HG03342 (cell line): ENCODE data around the gene YARS1.

Experiments
- ATAC-seq: cut with Tn5 transposase; IDR thresholded peaks from one replicate; pipeline ENCODE4 v1.9.1; 2021; ENCODE audit warnings: mild to moderate bottlenecking, moderate library complexity; ENCODE audit not compliant: unreplicated experiment

The YARS1 gene

GRCh38 chr1:32782086-32782485 is 35.1 kb downstream of the YARS1 start:
- ATAC-seq: no peak

GRCh38 chr1:32780628-32781234 is 36.4 kb downstream of the YARS1 start:
- no peak for ATAC-seq

- ATAC-seq: no peak
Observed at GRCh38 chr1:32780005-32780404, 37.2 kb downstream of the YARS1 start.

DNA sequence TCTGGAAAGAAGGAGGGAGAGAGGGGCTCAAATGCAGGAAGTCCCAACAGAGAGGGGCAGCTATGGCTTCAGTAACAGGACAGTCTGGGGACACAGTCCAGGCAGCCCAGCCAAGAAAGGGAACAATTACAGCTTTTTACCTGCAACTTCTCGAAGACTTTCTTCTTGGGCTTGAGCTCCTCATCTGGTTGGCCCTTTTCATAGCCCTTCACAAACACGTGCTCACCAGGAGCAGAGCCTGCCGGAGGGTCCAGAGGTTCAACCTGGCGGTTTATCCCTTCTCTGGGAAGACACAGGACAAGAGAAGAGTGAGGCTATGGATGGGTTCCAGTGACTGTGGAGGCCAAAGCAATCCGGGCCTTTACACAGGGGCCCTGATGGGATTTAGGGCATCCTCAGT is 37.9 kb downstream of the YARS1 start:
- no peak for ATAC-seq

- ATAC-seq: no peak
Observed at GRCh38 chr1:32775640-32776337, 41.4 kb downstream of the YARS1 start.

GRCh38 chr1:32774950-32775634 is 42.1 kb downstream of the YARS1 start:
- no peak for ATAC-seq

- no peak for ATAC-seq
Observed at GRCh38 chr1:32774464-32774808, 42.7 kb downstream of the YARS1 start.

DNA sequence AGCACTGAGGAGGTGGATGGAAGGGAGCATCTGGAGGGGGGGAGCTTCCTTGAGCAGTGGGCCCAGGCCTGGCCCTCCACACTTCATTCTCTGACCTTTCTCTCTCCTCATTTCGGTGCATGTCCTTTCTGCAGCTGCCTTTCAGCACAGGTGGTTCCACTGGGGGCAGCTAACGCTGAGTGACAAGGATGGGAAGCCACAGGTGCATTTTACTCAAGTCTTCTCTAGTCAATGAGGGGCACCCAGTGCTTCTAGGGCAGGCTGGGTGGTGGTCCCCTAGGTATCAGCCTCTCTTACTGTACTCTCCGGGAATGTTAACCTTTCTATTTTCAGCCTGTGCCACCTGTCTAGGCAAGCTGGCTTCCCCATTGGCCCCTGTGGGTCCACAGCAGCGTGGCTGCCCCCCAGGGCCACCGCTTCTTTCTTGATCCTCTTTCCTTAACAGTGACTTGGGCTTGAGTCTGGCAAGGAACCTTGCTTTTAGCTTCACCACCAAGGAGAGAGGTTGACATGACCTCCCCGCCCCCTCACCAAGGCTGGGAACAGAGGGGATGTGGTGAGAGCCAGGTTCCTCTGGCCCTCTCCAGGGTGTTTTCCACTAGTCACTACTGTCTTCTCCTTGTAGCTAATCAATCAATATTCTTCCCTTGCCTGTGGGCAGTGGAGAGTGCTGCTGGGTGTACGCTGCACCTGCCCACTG is 43.2 kb downstream of the YARS1 start:
- ATAC-seq: no peak

GRCh38 chr1:32773018-32773763 is 44.0 kb downstream of the YARS1 start:
- no peak for ATAC-seq

DNA sequence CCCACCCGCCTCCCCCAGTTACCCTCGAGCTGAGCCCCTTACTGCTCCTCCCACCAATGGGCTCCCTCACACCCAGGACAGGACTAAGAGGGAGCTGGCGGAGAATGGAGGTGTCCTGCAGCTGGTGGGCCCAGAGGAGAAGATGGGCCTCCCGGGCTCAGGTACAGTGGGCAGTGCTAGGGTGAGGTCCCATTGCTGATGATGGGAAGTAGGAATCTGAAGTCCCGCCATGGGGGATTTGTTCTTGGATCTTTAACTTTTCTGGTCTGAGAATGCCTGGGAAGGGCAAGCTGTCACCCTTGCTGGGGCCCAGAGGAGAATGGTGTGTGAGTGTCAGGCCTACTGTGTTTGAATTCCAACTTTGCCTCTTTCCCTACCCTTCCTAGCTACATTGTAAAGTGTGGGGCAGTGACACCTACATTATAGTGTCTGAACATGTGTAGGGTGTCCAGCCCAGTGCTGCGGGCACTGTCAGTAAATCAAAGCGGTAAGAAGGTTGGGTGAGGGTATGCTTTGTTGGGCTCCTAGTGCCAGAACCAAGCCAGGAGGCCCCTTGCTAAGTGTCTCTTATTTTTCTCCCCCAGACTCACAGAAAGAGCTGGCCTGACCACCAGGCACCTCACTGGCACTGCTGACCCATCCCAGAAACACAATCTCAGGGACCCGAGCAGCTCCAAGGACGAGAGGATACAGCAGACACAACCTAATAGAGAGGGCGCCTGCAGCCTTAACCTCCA is 44.7 kb downstream of the YARS1 start:
- ATAC-seq: no peak

DNA sequence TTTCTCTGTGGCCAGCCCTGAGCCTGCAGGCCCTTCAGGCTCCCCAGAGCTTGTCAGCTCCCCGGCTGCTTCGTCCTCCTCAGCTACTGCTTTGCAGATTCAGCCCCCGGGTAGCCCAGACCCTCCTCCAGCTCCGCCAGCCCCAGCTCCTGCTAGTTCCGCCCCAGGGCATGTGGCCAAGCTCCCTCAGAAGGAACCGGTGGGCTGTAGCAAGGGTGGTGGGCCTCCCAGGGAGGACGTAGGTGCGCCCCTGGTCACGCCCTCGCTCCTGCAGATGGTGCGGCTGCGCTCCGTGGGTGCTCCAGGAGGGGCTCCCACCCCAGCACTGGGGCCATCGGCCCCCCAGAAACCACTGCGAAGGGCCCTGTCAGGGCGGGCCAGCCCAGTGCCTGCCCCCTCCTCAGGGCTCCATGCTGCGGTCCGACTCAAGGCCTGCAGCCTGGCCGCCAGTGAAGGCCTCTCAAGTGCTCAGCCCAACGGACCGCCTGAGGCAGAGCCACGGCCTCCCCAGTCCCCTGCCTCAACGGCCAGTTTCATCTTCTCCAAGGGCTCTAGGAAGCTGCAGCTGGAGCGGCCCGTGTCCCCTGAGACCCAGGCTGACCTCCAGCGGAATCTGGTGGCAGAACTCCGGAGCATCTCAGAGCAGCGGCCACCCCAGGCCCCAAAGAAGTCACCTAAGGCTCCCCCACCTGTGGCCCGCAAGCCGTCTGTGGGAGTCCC is 45.4 kb downstream of the YARS1 start:
- ATAC-seq: no peak

GRCh38 chr1:32770741-32771548 is 46.2 kb downstream of the YARS1 start:
- ATAC-seq: no peak

DNA sequence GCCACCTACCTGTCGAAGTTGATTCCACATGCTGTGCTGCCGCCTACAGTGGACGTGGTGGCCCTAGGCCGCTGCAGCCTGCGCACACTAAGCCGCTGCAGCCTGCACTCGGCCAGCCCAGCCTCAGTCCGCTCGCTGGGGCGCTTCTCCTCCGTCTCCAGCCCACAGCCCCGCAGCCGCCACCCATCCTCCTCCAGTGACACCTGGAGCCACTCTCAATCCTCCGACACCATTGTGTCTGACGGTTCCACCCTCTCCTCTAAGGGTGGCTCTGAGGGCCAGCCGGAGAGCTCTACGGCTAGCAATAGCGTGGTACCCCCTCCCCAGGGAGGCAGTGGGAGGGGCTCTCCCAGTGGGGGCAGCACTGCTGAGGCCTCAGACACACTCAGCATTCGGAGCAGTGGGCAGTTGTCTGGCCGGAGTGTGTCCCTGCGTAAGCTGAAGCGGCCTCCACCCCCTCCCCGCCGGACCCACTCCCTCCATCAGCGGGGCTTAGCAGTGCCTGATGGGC is 46.9 kb downstream of the YARS1 start:
- ATAC-seq: no peak

DNA sequence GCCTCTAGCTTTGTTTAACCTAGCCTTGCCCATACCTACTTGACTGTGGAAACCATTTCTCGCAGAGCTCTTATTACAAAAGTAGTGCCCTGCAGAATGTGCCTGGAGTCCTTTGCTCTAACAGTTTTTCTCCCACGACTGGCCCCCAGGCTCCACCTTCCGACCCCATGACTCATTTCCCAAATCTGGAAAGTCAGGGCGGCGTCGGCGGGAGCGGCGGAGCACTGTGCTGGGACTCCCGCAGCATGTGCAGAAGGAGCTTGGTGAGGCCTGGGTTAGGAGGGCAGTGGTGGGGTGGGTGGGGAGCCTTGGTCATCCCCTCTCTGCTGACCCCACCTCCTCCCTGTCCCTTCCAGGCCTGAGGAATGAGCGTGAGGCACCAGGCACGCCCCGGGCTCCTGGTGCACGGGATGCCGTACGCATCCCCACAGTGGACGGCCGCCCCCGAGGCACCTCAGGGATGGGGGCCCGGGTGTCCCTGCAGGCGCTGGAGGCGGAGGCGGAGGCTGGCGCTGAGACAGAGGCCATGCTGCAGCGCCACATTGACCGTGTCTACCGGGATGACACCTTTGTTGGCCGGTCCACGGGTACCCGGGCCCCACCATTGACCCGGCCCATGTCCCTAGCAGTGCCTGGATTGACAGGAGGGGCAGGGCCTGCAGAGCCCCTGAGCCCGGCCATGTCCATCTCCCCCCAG is 47.5 kb downstream of the YARS1 start:
- no peak for ATAC-seq

- ATAC-seq: no peak
Observed at GRCh38 chr1:32768110-32768850, 48.9 kb downstream of the YARS1 start.

GRCh38 chr1:32767641-32768040 is 49.5 kb downstream of the YARS1 start:
- ATAC-seq: no peak

DNA sequence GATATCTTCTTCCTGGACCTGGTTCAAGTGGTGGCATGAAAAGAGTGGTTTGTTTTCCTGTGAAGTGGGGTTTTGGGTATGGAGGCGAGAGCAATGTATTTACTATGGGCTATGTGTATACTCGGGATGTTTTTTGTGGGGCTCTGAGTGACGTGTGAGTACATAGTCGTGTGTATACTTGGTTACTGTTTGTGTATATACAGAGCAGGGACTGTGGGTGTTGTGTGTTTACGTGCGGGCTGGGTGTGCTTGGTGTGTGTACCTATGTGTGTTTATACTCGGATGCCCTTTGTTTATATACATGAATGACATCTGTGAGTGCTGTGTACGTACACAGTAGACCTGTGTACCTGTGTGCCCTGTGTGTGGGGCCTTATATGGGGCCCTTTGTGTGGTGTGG is 50.0 kb downstream of the YARS1 start:
- no peak for ATAC-seq
